Endothelial cell of umbilical vein (primary cell): ENCODE data around the gene DIAPH2. TPM values are rescaled to one million over a fixed set of nuclear protein-coding genes. Genes with fewer than 3 reads are reported as not detected.

Experiments used
- BruUV-seq: library from RNA; stranded (reverse); fragments of 400-500 nt; replicated peaks from 2 replicates; lab custom pipeline; 2021; lab: Mats Ljungman, UMichigan
- CTCF ChIA-PET: fragments of 300-600, 350-600 bp; sonication (Branson Sonifier 250); formaldehyde crosslinking; loops from one replicate; lab custom pipeline; 2021; ENCODE audit warnings: antibody characterized with exemption, inconsistent platforms; lab: Charles Lee
- POLR2A ChIA-PET: fragments of 300-600, 350-600 bp; sonication (Branson Sonifier 250); formaldehyde crosslinking; loops from one replicate; lab custom pipeline; 2021; ENCODE audit warnings: antibody characterized with exemption, inconsistent platforms; lab: Charles Lee
- DNase-seq: peaks from one replicate; pipeline ENCODE4 v3.0.0-alpha.2; 2011; ENCODE audit warnings: low read depth, low spot score
- FAIRE-seq: peaks from 2 replicates; lab custom pipeline; 2011; peaks lifted over from hg19 to GRCh38; lab: Jason Lieb, UNC
- H2AFZ ChIP-seq: 2 replicates; pipeline ENCODE4 v1.6.0; 2012; ENCODE audit warnings: low read depth, low read length, control low read depth, inconsistent platforms
- H3K27ac ChIP-seq: 2 replicates; pipeline ENCODE4 v1.5.1; 2011; ENCODE audit warnings: low read depth, mild to moderate bottlenecking, control low read depth, low read length, moderate library complexity; ENCODE audit not compliant: insufficient read depth
- H3K27me3 ChIP-seq, 2 experiments: 2 replicates each; pipeline versions ENCODE4 v1.6.0 to v1.6.1; 2011; ENCODE audit warnings: low read length in 2 of 2, mixed read lengths in 1 of 2; ENCODE audit not compliant: control insufficient read depth in 2 of 2, insufficient read depth in 2 of 2
- H3K36me3 ChIP-seq, 2 experiments: 2 replicates in 1 of 2; 3 replicates in 1 of 2; pipeline ENCODE4 v1.5.1; 2011; ENCODE audit warnings: low read length in 2 of 2, mild to moderate bottlenecking in 1 of 2, moderate library complexity in 1 of 2; ENCODE audit not compliant: control insufficient read depth in 2 of 2, insufficient read depth in 2 of 2; ENCODE audit errors: extremely low read depth in 1 of 2
- H3K4me1 ChIP-seq: 3 replicates; pipeline ENCODE4 v1.5.1; 2011; ENCODE audit warnings: mild to moderate bottlenecking, low read length; ENCODE audit not compliant: control insufficient read depth, insufficient read depth; ENCODE audit errors: extremely low read depth
- H3K4me2 ChIP-seq: 2 replicates; pipeline ENCODE4 v1.6.1; 2011; ENCODE audit warnings: low read length, control low read depth, mixed read lengths; ENCODE audit not compliant: insufficient read depth
- H3K4me3 ChIP-seq, 3 experiments: fragments of 200-600 bp in 1 of 3; sonication (generic), shearing (Covaris generic) in 1 of 3; replicated peaks in 1 of 3; 2 replicates each; pipeline ENCODE4 v1.5.1; 2011 to 2016; ENCODE audit warnings: control low read depth in 3 of 3, low read length in 3 of 3, mild to moderate bottlenecking in 2 of 3, inconsistent platforms in 1 of 3, low read depth in 1 of 3, moderate library complexity in 1 of 3; ENCODE audit not compliant: insufficient read depth in 1 of 3
- H3K79me2 ChIP-seq: 2 replicates; pipeline ENCODE4 v1.6.0; 2012; ENCODE audit warnings: low read length, inconsistent platforms; ENCODE audit not compliant: control insufficient read depth, insufficient read depth
- H3K9ac ChIP-seq: replicated peaks from 2 replicates; pipeline ENCODE3; 2011; ENCODE audit warnings: low read length, control low read depth; ENCODE audit not compliant: insufficient read depth; ENCODE audit errors: extremely low read depth
- H3K9me1 ChIP-seq: replicated peaks from 3 replicates; pipeline ENCODE4 v1.6.0; 2011; ENCODE audit warnings: mild to moderate bottlenecking, low read length; ENCODE audit not compliant: control insufficient read depth, insufficient read depth; ENCODE audit errors: extremely low read depth
- H3K9me3 ChIP-seq: replicated peaks from 2 replicates; pipeline ENCODE4 v1.5.1; 2012; ENCODE audit warnings: low read length, inconsistent platforms; ENCODE audit not compliant: control insufficient read depth, insufficient read depth
- H4K20me1 ChIP-seq: replicated peaks from 2 replicates; pipeline ENCODE3; 2011; ENCODE audit warnings: mild to moderate bottlenecking, low read length; ENCODE audit not compliant: control insufficient read depth, insufficient read depth; ENCODE audit errors: extremely low read depth
- EZH2 ChIP-seq: IDR thresholded peaks from 2 replicates; pipeline ENCODE4 v1.6.1; 2012; ENCODE audit warnings: borderline replicate concordance, low read depth, mild to moderate bottlenecking, moderate library complexity, low read length, inconsistent platforms; ENCODE audit not compliant: severe bottlenecking
- FOS ChIP-seq: IDR thresholded peaks from 2 replicates; pipeline ENCODE4 v1.6.1; 2011; ENCODE audit warnings: mild to moderate bottlenecking, low read length, moderate library complexity, borderline replicate concordance; ENCODE audit not compliant: insufficient read depth
- GATA2 ChIP-seq: IDR thresholded peaks from 2 replicates; pipeline ENCODE4 v1.7.0; 2011; ENCODE audit warnings: low read depth, mild to moderate bottlenecking, moderate library complexity, mixed read lengths, low read length; ENCODE audit not compliant: insufficient read length, insufficient read depth
- JUN ChIP-seq: IDR thresholded peaks from 2 replicates; pipeline ENCODE4 v1.6.1; 2011; ENCODE audit warnings: borderline replicate concordance, low read depth; ENCODE audit not compliant: insufficient read length, insufficient read depth
- MYC ChIP-seq: IDR thresholded peaks from one replicate; pipeline ENCODE4 v1.6.1; 2011; ENCODE audit warnings: mild to moderate bottlenecking, low read depth, low read length
- POLR2A ChIP-seq: IDR thresholded peaks from 2 replicates; pipeline ENCODE4 v1.6.1; 2012; ENCODE audit warnings: low read depth, mild to moderate bottlenecking, control low read depth, low read length
- POLR2AphosphoS5 ChIP-seq: IDR thresholded peaks from 2 replicates; pipeline ENCODE4 v1.6.1; 2012; ENCODE audit warnings: low read depth, mild to moderate bottlenecking, control low read depth, low read length, moderate library complexity; ENCODE audit not compliant: insufficient read depth
- dilution Hi-C: fragments of 300-500 bp; cut with MboI; formaldehyde crosslinking; loops from one replicate; pipeline ENCODE4 v1.15.0; 2019; ENCODE audit warnings: low sequenced_read_pairs; ENCODE audit not compliant: extremely low pct_ligation_motif_present
- intact Hi-C: fragments of 100-400 bp; cut with micrococcal nuclease; formaldehyde crosslinking; loops from one replicate; pipeline ENCODE4 v1.10.0; 2022
- polyA plus RNA-seq, 4 experiments: library from polyadenylated mRNA; depleted of rRNA in 3 of 4; stranded (reverse) in 3 of 4; unstranded in 1 of 4; fragments of >200 nt; gene quantifications; 2 replicates each; pipeline versions ENCODE4 v1.2.1 to v1.2.3, GENCODE V29; 2011 to 2012; ENCODE audit warnings: missing spikeins in 1 of 4
- total RNA-seq: library from RNA; stranded (reverse); gene quantifications from 2 replicates; pipeline ENCODE4 v1.2.3, GENCODE V29; 2021
- TF ChIP-seq, protein P1 (sequence below): IDR thresholded peaks from 2 replicates; pipeline ENCODE4 v1.6.1; 2011; ENCODE audit not compliant: insufficient read depth, insufficient read length
- TF ChIP-seq, protein P2 (sequence below), 2 donors: IDR thresholded peaks; 1 replicate in 1 of 2; 2 replicates in 1 of 2; pipeline ENCODE4 v1.5.1; 2011; ENCODE audit warnings: low read length in 2 of 2, mild to moderate bottlenecking in 2 of 2, moderate library complexity in 2 of 2, control low read depth in 1 of 2, inconsistent platforms in 1 of 2, low read depth in 1 of 2; ENCODE audit not compliant: insufficient read depth in 1 of 2; ENCODE audit errors: extremely low read depth in 1 of 2

The DIAPH2 gene
- total and polyA plus RNA-seq, 2 donors (not counting 3 experiments of a cell fraction or from before 2014, with no cell fraction given): 3.0 to 30.0 TPM

DNA sequence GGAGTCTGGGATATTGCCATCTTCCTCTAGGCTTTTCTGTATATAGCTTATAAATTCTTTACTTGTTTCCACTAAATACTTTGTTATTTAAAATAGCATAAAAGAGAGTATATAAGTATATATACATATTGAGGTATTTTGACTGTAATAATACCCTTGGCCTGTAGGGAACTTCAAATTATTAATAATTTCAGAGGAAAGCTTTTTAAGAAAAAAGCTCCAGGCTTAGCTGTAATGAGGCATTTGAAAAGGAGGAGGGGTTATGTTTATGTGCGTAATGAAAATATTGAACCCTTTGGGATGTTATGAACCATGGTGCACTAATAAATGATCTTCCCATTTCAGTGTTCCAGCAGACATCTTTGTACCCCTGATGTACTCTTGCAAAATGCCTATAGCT lies 777.1 kb downstream of the DIAPH2 start:
- intact Hi-C loops (no loop called here), dilution Hi-C loops (no loop called here)
- H3K9me1 ChIP-seq: no peaks in the 10 kb centered on the region
- no peak overlapping the region for H3K27ac ChIP-seq
- BruUV-seq: no TSS peak
- H3K27me3 ChIP-seq: no peaks in the 10 kb centered on the region
- DNase-seq (no peak), FAIRE-seq (no peak)
- TF ChIP-seq FOS (no peak), JUN (no peak), EZH2 (no peak), POLR2AphosphoS5 (no peak), POLR2A (no peak), MYC (no peak), GATA2 (no peak)
- TF ChIP-seq, protein P1, sequence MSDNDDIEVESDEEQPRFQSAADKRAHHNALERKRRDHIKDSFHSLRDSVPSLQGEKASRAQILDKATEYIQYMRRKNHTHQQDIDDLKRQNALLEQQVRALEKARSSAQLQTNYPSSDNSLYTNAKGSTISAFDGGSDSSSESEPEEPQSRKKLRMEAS: no peak
- TF ChIP-seq, protein P2, sequence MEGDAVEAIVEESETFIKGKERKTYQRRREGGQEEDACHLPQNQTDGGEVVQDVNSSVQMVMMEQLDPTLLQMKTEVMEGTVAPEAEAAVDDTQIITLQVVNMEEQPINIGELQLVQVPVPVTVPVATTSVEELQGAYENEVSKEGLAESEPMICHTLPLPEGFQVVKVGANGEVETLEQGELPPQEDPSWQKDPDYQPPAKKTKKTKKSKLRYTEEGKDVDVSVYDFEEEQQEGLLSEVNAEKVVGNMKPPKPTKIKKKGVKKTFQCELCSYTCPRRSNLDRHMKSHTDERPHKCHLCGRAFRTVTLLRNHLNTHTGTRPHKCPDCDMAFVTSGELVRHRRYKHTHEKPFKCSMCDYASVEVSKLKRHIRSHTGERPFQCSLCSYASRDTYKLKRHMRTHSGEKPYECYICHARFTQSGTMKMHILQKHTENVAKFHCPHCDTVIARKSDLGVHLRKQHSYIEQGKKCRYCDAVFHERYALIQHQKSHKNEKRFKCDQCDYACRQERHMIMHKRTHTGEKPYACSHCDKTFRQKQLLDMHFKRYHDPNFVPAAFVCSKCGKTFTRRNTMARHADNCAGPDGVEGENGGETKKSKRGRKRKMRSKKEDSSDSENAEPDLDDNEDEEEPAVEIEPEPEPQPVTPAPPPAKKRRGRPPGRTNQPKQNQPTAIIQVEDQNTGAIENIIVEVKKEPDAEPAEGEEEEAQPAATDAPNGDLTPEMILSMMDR (IDR thresholded peaks at IDR 0.05; ENCODE audit: extremely low read depth in 1 of 2, insufficient read depth in 1 of 2, low read depth in 1 of 2, low read length in 2 of 2): no peak
- H4K20me1 ChIP-seq: no peaks in the 10 kb centered on the region
- no peaks in the 10 kb centered on the region for H3K36me3 ChIP-seq
- POLR2A ChIA-PET: no interaction called here
- no peaks in the 10 kb centered on the region for H3K4me1 ChIP-seq
- H3K4me2 ChIP-seq: no peak overlapping the region
- CTCF ChIA-PET: interaction anchor here (0.6 to 1.6 kb wide), 5 partner anchors 10 to 577 kb away, joined by 3 to 5 read pairs (median 4); no protein-coding TSS in a partner anchor
- H3K79me2 ChIP-seq: no peaks in the 10 kb centered on the region
- H3K9ac ChIP-seq: no peak overlapping the region
- H3K9me3 ChIP-seq: no peaks in the 10 kb centered on the region
- no peak overlapping the region for H2AFZ ChIP-seq
- H3K4me3 ChIP-seq: no peak overlapping the region
